DMS79 treated with DMSO at 0.1 percent for 48 hours (cell line): ENCODE results near the gene FBXL3.
"Not testable (repeated sequence)": the region's sequence is repeated elsewhere in the genome, so short reads cannot be mapped to it uniquely, and the experiment has no call there.

Experiments
- DNase-seq: peaks from one replicate; lab custom pipeline; 2025; lab: John Stamatoyannopoulos, UW

FBXL3 gene

DNA sequence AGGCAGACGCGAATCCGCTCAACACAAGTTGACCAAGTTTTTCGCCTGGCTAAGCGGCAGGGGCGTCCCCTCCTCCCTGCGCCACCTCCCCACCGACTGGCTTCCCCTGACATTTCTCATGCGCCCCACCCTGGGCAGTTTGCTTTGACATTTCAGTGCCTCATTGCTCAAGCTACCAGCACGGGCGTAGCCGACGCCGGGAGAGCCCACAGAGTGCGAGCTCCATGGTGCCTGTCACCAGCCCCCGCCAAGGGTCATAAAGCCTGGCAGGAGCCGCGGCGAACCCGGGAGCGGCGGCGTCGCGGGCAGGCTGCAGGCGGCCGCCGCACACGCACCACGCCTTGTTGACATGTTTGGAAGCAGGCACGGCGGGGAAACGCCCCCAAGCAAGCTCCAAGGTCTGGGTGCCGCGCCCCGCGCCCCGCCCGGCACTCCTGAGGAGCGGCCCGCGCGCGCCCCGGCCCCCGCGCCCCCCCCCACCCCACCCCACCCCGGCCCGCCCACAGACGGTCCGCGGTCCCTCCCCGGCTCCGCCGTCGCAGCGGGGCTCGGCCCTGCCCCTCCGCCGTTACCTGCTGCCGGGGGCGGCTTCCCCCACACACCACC, 601 bp downstream of the FBXL3 start:
- DNase-seq: peak; percentile 19

DNA sequence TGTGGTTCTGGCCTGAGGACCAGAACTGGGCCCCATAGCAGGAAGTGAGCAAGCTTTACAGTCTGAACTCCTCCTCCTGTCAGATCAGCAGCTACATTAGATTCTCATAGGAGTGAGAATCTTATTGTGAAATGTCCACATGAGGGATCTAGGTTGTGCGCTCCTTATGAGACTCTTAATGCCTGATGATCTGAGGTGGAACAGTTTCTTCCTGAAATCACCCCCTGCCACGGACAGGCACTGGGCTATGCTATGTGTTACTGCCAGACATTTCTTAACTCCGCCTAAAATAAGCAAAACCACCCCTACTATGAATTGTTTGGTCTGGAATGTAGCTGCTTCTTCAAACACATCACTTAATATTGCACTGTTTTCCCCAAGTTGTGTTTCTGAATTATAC, 4.6 kb downstream of the FBXL3 start:
- no peak for DNase-seq

GRCh38 chr13:77019756-77020155, 7.2 kb downstream of the FBXL3 start:
- DNase-seq: no peak

- DNase-seq: no peak
Measured at GRCh38 chr13:77016888-77017623, 9.9 kb downstream of the FBXL3 start.

DNA sequence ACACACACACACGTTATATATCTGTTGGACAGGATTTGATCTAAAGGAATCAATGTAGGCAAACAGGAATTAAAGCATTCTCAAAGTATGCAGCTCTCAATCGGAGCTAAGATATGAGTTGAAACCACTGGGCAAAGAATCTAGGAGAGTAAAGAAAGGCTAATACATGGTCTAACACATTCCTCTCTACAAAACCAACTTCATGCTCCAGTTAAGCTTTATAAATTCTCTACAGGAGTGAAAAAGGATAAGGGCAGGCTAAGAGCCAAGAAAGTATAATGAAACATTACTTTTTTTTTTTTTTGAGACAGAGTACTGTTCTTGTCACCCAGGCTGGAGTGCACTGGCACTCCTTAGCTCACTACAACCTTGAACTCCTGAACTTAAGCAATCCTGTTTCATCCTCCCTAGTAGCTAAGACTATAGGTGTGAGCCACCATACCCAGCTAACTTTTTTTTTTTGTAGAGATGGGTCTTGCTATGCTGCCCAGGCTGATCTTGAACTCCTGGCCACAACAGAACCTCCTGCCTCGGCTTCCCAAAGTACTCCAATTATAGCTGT, 10.6 kb downstream of the FBXL3 start:
- no peak for DNase-seq

DNA sequence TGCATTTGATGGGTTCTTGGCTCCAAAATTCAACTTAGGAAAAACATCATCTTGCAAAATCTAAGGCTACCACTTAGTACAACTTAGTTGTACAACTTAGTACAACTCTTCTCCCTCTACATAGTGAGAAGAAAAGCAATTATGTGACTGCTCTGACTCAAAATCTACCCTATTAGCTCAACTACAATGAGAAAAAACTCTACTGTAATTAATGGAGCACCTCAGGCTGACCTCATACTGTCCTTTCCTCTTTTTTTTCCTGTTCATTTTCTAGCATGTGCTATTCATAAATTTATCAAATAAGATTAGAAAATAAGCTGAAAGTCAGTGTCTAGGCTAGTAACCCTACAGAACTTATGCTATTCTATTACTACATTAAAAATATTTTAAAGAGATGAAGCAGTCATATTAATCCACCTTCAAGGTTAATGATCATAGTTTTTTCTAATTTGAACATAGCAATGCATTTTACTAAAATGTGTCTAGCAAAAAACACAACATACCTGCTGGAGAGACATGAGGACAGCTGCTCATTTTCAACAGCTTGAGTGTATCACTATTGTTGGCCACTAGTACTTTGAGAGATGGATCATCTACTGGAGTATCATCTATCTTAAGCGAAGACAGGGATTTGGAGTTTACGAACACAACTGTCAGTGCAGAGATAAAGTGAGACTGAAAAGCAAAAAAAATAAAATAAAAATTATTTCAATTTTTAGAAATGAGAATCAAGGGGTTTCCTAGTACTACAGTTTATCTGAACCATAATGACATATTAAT, 11.9 kb downstream of the FBXL3 start:
- DNase-seq: no peak

GRCh38 chr13:77013853-77014542, 13.0 kb downstream of the FBXL3 start:
- DNase-seq: no peak

- DNase-seq: not testable (repeated sequence)
Measured at GRCh38 chr13:77009719-77010118, 17.2 kb downstream of the FBXL3 start.

GRCh38 chr13:77009011-77009410, 17.9 kb downstream of the FBXL3 start:
- no peak for DNase-seq

GRCh38 chr13:77008337-77008736, 18.6 kb downstream of the FBXL3 start:
- not testable (repeated sequence) for DNase-seq

- DNase-seq: no peak
Measured at GRCh38 chr13:77002590-77003190, 24.3 kb downstream of the FBXL3 start.

DNA sequence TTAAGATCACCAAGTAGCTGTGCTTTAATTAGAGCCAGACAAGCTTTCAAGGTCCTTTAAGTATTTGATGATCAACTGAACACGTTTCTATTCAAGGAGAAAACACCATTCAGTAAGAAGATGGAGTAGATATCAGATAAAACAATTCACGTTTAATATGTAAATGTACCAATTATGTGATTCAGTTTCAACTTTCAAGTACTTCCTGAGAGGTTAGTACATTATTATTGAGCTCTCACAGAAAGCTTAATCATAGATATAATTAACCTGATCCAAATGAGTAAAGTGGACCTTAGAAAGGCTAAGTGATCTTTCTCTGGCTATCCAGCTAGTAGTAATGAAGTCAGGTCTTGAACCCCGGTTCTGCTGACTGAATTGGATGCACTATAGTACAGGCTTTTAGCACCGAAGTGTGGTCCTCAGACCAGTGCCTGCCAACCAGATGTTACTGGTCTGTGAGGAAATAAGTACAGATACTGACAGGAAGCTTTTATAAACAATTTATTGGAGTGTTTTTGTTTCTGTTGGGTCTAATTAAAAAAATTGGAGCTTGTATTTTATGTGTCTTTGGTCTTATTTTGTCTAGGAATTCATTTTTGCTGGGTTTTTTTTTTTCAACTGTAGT, 24.9 kb downstream of the FBXL3 start:
- no peak for DNase-seq

DNA sequence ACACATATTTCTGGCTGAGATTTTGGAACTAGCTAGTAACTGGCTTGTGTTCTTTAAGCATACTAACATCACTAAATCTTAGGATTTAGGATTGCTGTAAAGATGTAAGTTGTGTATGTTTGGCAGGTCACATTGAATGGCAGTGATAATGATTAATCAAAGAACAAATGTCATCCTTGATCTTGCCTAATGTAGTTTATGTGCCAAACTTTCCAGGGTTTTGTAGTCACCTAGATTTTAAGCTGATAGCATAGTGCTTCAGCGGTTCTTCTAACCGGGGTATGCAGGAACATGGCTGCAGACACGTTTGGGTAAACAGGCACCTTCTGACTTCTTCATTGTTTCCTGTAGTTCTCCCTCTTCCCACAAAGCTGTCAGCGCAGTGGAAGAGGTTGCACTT, 25.4 kb downstream of the FBXL3 start:
- no peak for DNase-seq

DNA sequence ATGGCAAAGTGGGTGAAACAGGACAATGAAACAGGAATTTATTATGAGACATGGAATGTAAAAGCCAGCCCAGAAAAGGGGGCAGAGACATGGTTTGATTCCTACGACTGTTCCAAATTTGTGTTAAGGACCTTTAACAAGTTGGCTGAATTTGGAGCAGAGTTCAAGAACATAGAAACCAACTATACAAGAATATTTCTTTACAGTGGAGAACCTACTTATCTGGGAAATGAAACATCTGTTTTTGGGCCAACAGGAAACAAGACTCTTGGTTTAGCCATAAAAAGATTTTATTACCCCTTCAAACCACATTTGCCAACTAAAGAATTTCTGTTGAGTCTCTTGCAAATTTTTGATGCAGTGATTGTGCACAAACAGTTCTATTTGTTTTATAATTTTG, 26.5 kb downstream of the FBXL3 start:
- no peak for DNase-seq

DNA sequence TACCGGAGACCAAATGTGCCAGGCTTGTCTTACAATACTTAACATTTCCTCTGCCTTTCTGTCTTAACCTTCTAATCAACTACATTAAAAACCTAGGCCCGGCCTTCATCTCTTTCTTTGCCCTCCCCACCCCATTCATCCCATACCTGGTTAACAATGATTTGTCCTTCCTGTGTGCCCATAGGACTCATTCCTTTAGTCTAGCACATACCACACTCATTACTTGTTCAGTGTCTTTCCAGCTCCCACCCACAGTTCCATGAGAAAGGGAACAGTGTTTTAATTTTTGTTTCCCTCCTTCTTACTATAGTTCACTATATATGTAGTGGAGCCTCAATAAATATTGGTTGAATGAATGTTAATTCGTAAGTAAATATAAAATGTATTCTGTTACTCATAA, 32.7 kb downstream of the FBXL3 start:
- DNase-seq: no peak

GRCh38 chr13:76993473-76993872, 33.5 kb downstream of the FBXL3 start:
- no peak for DNase-seq

GRCh38 chr13:76993021-76993420, 33.9 kb downstream of the FBXL3 start:
- no peak for DNase-seq

- no peak for DNase-seq
Measured at GRCh38 chr13:76992548-76993001, 34.4 kb downstream of the FBXL3 start.

- DNase-seq: peak; percentile 67
Measured at GRCh38 chr13:76991796-76992547, 35.0 kb downstream of the FBXL3 start, which contains the start of gene CLN5. Gene CLN5, plus strand, starts transcription at chr13:76992081. Its CDS starts 18 bp downstream, at chr13:76992099.

DNA sequence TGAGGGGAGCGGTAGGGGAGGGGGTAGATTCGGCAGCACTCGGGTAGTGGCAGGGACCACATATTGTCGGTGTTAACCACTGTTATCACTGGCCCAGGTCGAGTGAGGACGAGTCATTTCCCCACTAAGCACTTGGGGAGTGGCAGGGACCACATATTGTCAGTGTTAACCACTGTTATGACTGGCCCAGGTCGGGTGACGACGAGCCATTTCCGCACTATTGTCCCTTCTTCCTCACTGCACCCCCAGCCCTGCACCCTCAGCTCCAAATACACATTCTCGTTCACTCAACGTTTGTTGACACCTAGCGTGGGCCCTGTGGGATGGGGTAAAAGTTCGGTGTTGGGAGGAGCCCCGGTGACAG, 35.5 kb downstream of the FBXL3 start:
- peak; percentile 1 for DNase-seq
